Caco-2 (cell line): Measurements from ENCODE around the gene ZNF532. TPM values are rescaled to one million over a fixed set of nuclear protein-coding genes. Genes with fewer than 3 reads are reported as not detected.
"Not testable (repeated sequence)": the region's sequence is repeated elsewhere in the genome, so short reads cannot be mapped to it uniquely, and the experiment has no call there.

Experiments used
- BruUV-seq: library from RNA; stranded (reverse); fragments of 400-500 nt; replicated peaks from 2 replicates; lab custom pipeline; 2021; lab: Mats Ljungman, UMichigan
- CTCF ChIA-PET: fragments of 300-600 bp; sonication (Branson Sonifier 250); formaldehyde crosslinking; loops from one replicate; lab custom pipeline; 2022; ENCODE audit warnings: antibody characterized with exemption; lab: Charles Lee
- POLR2A ChIA-PET: fragments of 300-600 bp; sonication (Branson Sonifier 250); formaldehyde crosslinking; loops from one replicate; lab custom pipeline; 2022; ENCODE audit warnings: antibody characterized with exemption; lab: Charles Lee
- DNase-seq, 2 experiments: peaks; one replicate each; pipeline versions ENCODE4 v3.0.0 to v3.0.0-alpha.2; 2020 to 2022
- H3K27me3 ChIP-seq: replicated peaks from 2 replicates; pipeline ENCODE4 v1.6.0; 2011; ENCODE audit warnings: low read length; ENCODE audit not compliant: control insufficient read depth, insufficient read depth
- H3K36me3 ChIP-seq: 2 replicates; pipeline ENCODE4 v1.5.1; 2011; ENCODE audit warnings: low read length; ENCODE audit not compliant: control insufficient read depth, insufficient read depth
- H3K4me1 ChIP-seq: fragments of 250-450 bp; sonication (Bioruptor Pico); 2 replicates; pipeline ENCODE4 v1.5.1; 2020; ENCODE audit warnings: mild to moderate bottlenecking
- H3K4me3 ChIP-seq: 2 replicates; pipeline ENCODE4 v1.5.1; 2011; ENCODE audit warnings: low read depth, mild to moderate bottlenecking, control low read depth, low read length
- H3K9me3 ChIP-seq: fragments of 250-450 bp; sonication (Bioruptor Pico); 2 replicates; pipeline ENCODE4 v1.5.1; 2020; ENCODE audit warnings: mild to moderate bottlenecking, moderate library complexity
- H3K27ac Mint-ChIP-seq: one replicate; pipeline ENCODE4 v1.8.0; 2022; ENCODE audit warnings: mixed read lengths; ENCODE audit not compliant: unreplicated experiment
- H3K27me3 Mint-ChIP-seq: one replicate; pipeline ENCODE4 v1.8.0; 2022; ENCODE audit warnings: mixed read lengths; ENCODE audit not compliant: insufficient read depth, unreplicated experiment
- H3K36me3 Mint-ChIP-seq: one replicate; pipeline ENCODE4 v1.8.0; 2022; ENCODE audit warnings: mild to moderate bottlenecking, mixed read lengths; ENCODE audit not compliant: insufficient read depth, unreplicated experiment
- H3K4me1 Mint-ChIP-seq: one replicate; pipeline ENCODE4 v1.8.0; 2022; ENCODE audit warnings: low read depth, mixed read lengths; ENCODE audit not compliant: unreplicated experiment
- H3K4me3 Mint-ChIP-seq: one replicate; pipeline ENCODE4 v1.8.0; 2022; ENCODE audit warnings: mild to moderate bottlenecking, moderate library complexity, mixed read lengths; ENCODE audit not compliant: unreplicated experiment
- H3K9me3 Mint-ChIP-seq: one replicate; pipeline ENCODE4 v1.8.0; 2022; ENCODE audit warnings: mixed read lengths; ENCODE audit not compliant: unreplicated experiment
- CTCF ChIP-seq, 2 experiments: fragments of 200-600 bp in 1 of 2; IDR thresholded peaks; 1 replicate in 1 of 2; 2 replicates in 1 of 2; pipeline versions ENCODE4 v1.5.1 to v1.8.0; 2011 to 2022; ENCODE audit warnings: antibody characterized with exemption in 1 of 2, control low read depth in 1 of 2, inconsistent platforms in 1 of 2, low read depth in 1 of 2, low read length in 1 of 2, mild to moderate bottlenecking in 1 of 2, moderate library complexity in 1 of 2; ENCODE audit not compliant: insufficient read depth in 1 of 2, severe bottlenecking in 1 of 2, unreplicated experiment in 1 of 2
- intact Hi-C: fragments of 100-400 bp; cut with micrococcal nuclease; formaldehyde crosslinking; loops from one replicate; pipeline ENCODE4 v1.10.0; 2022; ENCODE audit not compliant: unreplicated experiment
- total RNA-seq: library from RNA; stranded (reverse); gene quantifications from 2 replicates; pipeline ENCODE4 v1.2.3, GENCODE V29; 2022

Gene ZNF532
- total RNA-seq, 1 experiment from 2014 or later = 32.7 TPM

GRCh38 chr18:58851856-58852255 is 12.8 kb upstream of the ZNF532 start:
- Histone ChIP-seq H3K27me3 (no peaks in the 10 kb centered on the region), H3K4me1 (no peaks in the 10 kb centered on the region), H3K36me3 (no peaks in the 10 kb centered on the region), H3K4me3 (no peak overlapping the region), H3K9me3 (no peaks in the 10 kb centered on the region)
- CTCF ChIA-PET = no interaction called here
- Mint-ChIP-seq H3K4me3 (no peak overlapping the region), H3K27me3 (no peaks in the 10 kb centered on the region), H3K36me3 (no peaks in the 10 kb centered on the region), H3K9me3 (no peaks in the 10 kb centered on the region), H3K4me1 (no peaks in the 10 kb centered on the region), H3K27ac (no peak overlapping the region)
- intact Hi-C loops = no loop called here
- POLR2A ChIA-PET = no interaction called here
- TF ChIP-seq CTCF (IDR thresholded peaks at IDR 0.05; ENCODE audit: insufficient read depth in 1 of 2, low read depth in 1 of 2, low read length in 1 of 2, severe bottlenecking in 1 of 2, unreplicated experiment in 1 of 2) = no peak
- BruUV-seq = no TSS peak
- no peak for DNase-seq

- no peak for DNase-seq
- H3K27me3 Mint-ChIP-seq = no peaks in the 10 kb centered on the region
- ChIA-PET POLR2A (no interaction called here), CTCF (no interaction called here)
- H3K36me3 Mint-ChIP-seq = no peaks in the 10 kb centered on the region
- no peaks in the 10 kb centered on the region for H3K9me3 ChIP-seq
- no peaks in the 10 kb centered on the region for H3K4me1 Mint-ChIP-seq
- H3K4me3 Mint-ChIP-seq = no peak overlapping the region
- H3K27me3 ChIP-seq = no peaks in the 10 kb centered on the region
- BruUV-seq = no TSS peak
- no peaks in the 10 kb centered on the region for H3K4me1 ChIP-seq
- TF ChIP-seq CTCF (IDR thresholded peaks at IDR 0.05; ENCODE audit: insufficient read depth in 1 of 2, low read depth in 1 of 2, low read length in 1 of 2, severe bottlenecking in 1 of 2, unreplicated experiment in 1 of 2) = no peak
- no peaks in the 10 kb centered on the region for H3K36me3 ChIP-seq
- no peak overlapping the region for H3K4me3 ChIP-seq
- H3K9me3 Mint-ChIP-seq = no peaks in the 10 kb centered on the region
- intact Hi-C loops = no loop called here
- no peak overlapping the region for H3K27ac Mint-ChIP-seq
These were observed 12.0 kb upstream of the ZNF532 start for GRCh38 chr18:58852629-58853028.

- CTCF ChIA-PET = no interaction called here
- no peak overlapping the region for H3K27ac Mint-ChIP-seq
These were observed 11.1 kb upstream of the ZNF532 start for GRCh38 chr18:58853561-58853960.

GRCh38 chr18:58855521-58855920 is 9.2 kb upstream of the ZNF532 start:
- H3K27ac Mint-ChIP-seq, intact Hi-C loops, H3K27me3 ChIP-seq, POLR2A ChIA-PET, H3K4me1 Mint-ChIP-seq, BruUV-seq, H3K4me3 Mint-ChIP-seq, H3K4me3 ChIP-seq, H3K36me3 ChIP-seq, H3K9me3 ChIP-seq, DNase-seq, CTCF ChIA-PET, H3K4me1 ChIP-seq, H3K9me3 Mint-ChIP-seq, H3K36me3 Mint-ChIP-seq, H3K27me3 Mint-ChIP-seq: not testable (repeated sequence)

More at GRCh38 chr18:58853561-58853960, 11.1 kb upstream of the ZNF532 start:
- H3K36me3 Mint-ChIP-seq = no peaks in the 10 kb centered on the region
- no TSS peak for BruUV-seq
- no peaks in the 10 kb centered on the region for H3K9me3 Mint-ChIP-seq
- Histone ChIP-seq H3K36me3 (no peaks in the 10 kb centered on the region), H3K4me3 (no peak overlapping the region), H3K9me3 (no peaks in the 10 kb centered on the region), H3K27me3 (no peaks in the 10 kb centered on the region), H3K4me1 (no peaks in the 10 kb centered on the region)
- POLR2A ChIA-PET = no interaction called here
- DNase-seq = no peak
- H3K27me3 Mint-ChIP-seq = no peaks in the 10 kb centered on the region
- no peak for TF ChIP-seq CTCF (IDR thresholded peaks at IDR 0.05; ENCODE audit: insufficient read depth in 1 of 2, low read depth in 1 of 2, low read length in 1 of 2, severe bottlenecking in 1 of 2, unreplicated experiment in 1 of 2)
- no peak overlapping the region for H3K4me3 Mint-ChIP-seq
- H3K4me1 Mint-ChIP-seq = no peaks in the 10 kb centered on the region
- intact Hi-C loops = no loop called here
